IMR-90 (cell line): ENCODE results near the gene BCAT1. TPM values are rescaled to one million over a fixed set of nuclear protein-coding genes. Genes with fewer than 3 reads are reported as not detected.

Experiments used
- ATAC-seq: fragments of 200-7000 bp; cut with Tn5 transposase; 2 replicates; pipeline ENCODE4 v1.9.1; 2020; ENCODE audit warnings: low read depth, mild to moderate bottlenecking, moderate library complexity
- BruUV-seq: library from RNA; stranded (reverse); fragments of 400-500 nt; replicated peaks from 2 replicates; lab custom pipeline; 2021; lab: Mats Ljungman, UMichigan
- CTCF ChIA-PET: fragments of 300-600 bp; formaldehyde crosslinking; extraction: SDS; loops from one replicate; lab custom pipeline; 2021; ENCODE audit warnings: antibody characterized with exemption; lab: Yijun Ruan, JAX
- POLR2A ChIA-PET: fragments of 300-600 bp; sonication (Branson Sonifier 250); formaldehyde crosslinking; loops from one replicate; lab custom pipeline; 2022; ENCODE audit warnings: antibody characterized with exemption; ENCODE audit not compliant: unreplicated experiment; lab: Charles Lee
- DNase-seq: peaks from one replicate; pipeline ENCODE4 v3.0.0; 2013
- H2AFZ ChIP-seq: replicated peaks from 2 replicates; pipeline ENCODE3; 2013; ENCODE audit warnings: low read length, mild to moderate bottlenecking; ENCODE audit not compliant: poor library complexity
- H2AK5ac ChIP-seq: 2 replicates; pipeline ENCODE4 v1.6.1; 2013; ENCODE audit warnings: low read depth, low read length, inconsistent platforms
- H2AK9ac ChIP-seq: replicated peaks from 2 replicates; pipeline ENCODE3; 2013; ENCODE audit warnings: mild to moderate bottlenecking, low read depth, low read length, moderate library complexity; ENCODE audit not compliant: poor library complexity
- H2BK120ac ChIP-seq: 2 replicates; pipeline ENCODE4 v1.6.1; 2013; ENCODE audit warnings: low read depth, low read length, inconsistent platforms
- H2BK15ac ChIP-seq: 3 replicates; pipeline ENCODE4 v1.6.1; 2013; ENCODE audit warnings: low read depth, low read length, inconsistent platforms
- H2BK20ac ChIP-seq: 2 replicates; pipeline ENCODE4 v1.6.1; 2013; ENCODE audit warnings: low read depth, mild to moderate bottlenecking, inconsistent platforms, low read length, moderate library complexity
- H2BK5ac ChIP-seq: 2 replicates; pipeline ENCODE4 v1.6.1; 2013; ENCODE audit warnings: mild to moderate bottlenecking, low read depth, low read length, inconsistent platforms; ENCODE audit not compliant: poor library complexity, severe bottlenecking
- H3K14ac ChIP-seq: replicated peaks from 2 replicates; pipeline ENCODE4 v1.6.1; 2013; ENCODE audit warnings: low read depth, low read length, inconsistent platforms
- H3K18ac ChIP-seq: 2 replicates; pipeline ENCODE4 v1.6.1; 2013; ENCODE audit warnings: low read depth, low read length, control low read depth
- H3K23ac ChIP-seq: 2 replicates; pipeline ENCODE4 v1.6.1; 2013; ENCODE audit warnings: low read depth, low read length, inconsistent platforms
- H3K27ac ChIP-seq: 2 replicates; pipeline ENCODE4 v1.5.1; 2013; ENCODE audit warnings: mild to moderate bottlenecking, control low read depth, low read length; ENCODE audit not compliant: insufficient read depth
- H3K27me3 ChIP-seq: 2 replicates; pipeline ENCODE4 v1.6.1; 2013; ENCODE audit warnings: low read length; ENCODE audit not compliant: control insufficient read depth, insufficient read depth
- H3K36me3 ChIP-seq: 2 replicates; pipeline ENCODE4 v1.6.1; 2013; ENCODE audit warnings: low read length, mixed read lengths; ENCODE audit not compliant: control insufficient read depth, insufficient read depth
- H3K4ac ChIP-seq: 2 replicates; pipeline ENCODE4 v1.6.1; 2013; ENCODE audit warnings: low read depth, low read length, inconsistent platforms
- H3K4me1 ChIP-seq: 2 replicates; pipeline ENCODE4 v1.6.1; 2013; ENCODE audit warnings: low read length, mixed read lengths; ENCODE audit not compliant: control insufficient read depth, insufficient read depth
- H3K4me2 ChIP-seq: 2 replicates; pipeline ENCODE4 v1.6.1; 2013; ENCODE audit warnings: low read depth, mild to moderate bottlenecking, control low read depth, low read length, moderate library complexity
- H3K4me3 ChIP-seq: 2 replicates; pipeline ENCODE4 v1.5.1; 2013; ENCODE audit warnings: low read depth, mild to moderate bottlenecking, control low read depth, low read length, moderate library complexity; ENCODE audit not compliant: insufficient read depth
- H3K56ac ChIP-seq: 2 replicates; pipeline ENCODE4 v1.6.1; 2013; ENCODE audit warnings: low read length, inconsistent platforms; ENCODE audit not compliant: insufficient read depth; ENCODE audit errors: extremely low read depth
- H3K79me1 ChIP-seq, 2 experiments: 2 replicates each; pipeline ENCODE4 v1.6.1; 2013; ENCODE audit warnings: low read length in 2 of 2, inconsistent platforms in 1 of 2, low read depth in 1 of 2
- H3K9ac ChIP-seq: 2 replicates; pipeline ENCODE4 v1.6.1; 2013; ENCODE audit warnings: low read depth, low read length, control low read depth
- H3K9me1 ChIP-seq: 2 replicates; pipeline ENCODE4 v1.6.1; 2013; ENCODE audit warnings: low read length, inconsistent platforms; ENCODE audit not compliant: insufficient read depth
- H3K9me3 ChIP-seq: 2 replicates; pipeline ENCODE4 v1.6.1; 2013; ENCODE audit warnings: low read length; ENCODE audit not compliant: control insufficient read depth, insufficient read depth
- H4K20me1 ChIP-seq: 2 replicates; pipeline ENCODE4 v1.6.1; 2013; ENCODE audit warnings: low read length, inconsistent platforms; ENCODE audit not compliant: insufficient read depth
- H4K5ac ChIP-seq: 2 replicates; pipeline ENCODE4 v1.6.1; 2013; ENCODE audit warnings: mild to moderate bottlenecking, low read depth, low read length, control low read depth
- H4K8ac ChIP-seq, 2 experiments: 2 replicates each; pipeline ENCODE4 v1.6.1; 2013; ENCODE audit warnings: low read depth in 2 of 2, low read length in 2 of 2, control low read depth in 1 of 2, inconsistent platforms in 1 of 2
- H4K91ac ChIP-seq: 2 replicates; pipeline ENCODE4 v1.6.1; 2013; ENCODE audit warnings: low read depth, low read length, inconsistent platforms; ENCODE audit not compliant: insufficient read depth
- CEBPB ChIP-seq: IDR thresholded peaks from 2 replicates; pipeline ENCODE4 v1.6.1; 2012; ENCODE audit warnings: low read depth, low read length, improper control_type of control experiment
- CHD1 ChIP-seq: IDR thresholded peaks from 2 replicates; pipeline ENCODE4 v1.6.1; 2012; ENCODE audit warnings: low read depth, low read length, improper control_type of control experiment
- MAFK ChIP-seq: IDR thresholded peaks from 2 replicates; pipeline ENCODE4 v1.6.1; 2012; ENCODE audit warnings: low read depth, low read length, improper control_type of control experiment
- MAZ ChIP-seq: IDR thresholded peaks from 2 replicates; pipeline ENCODE4 v1.6.1; 2012; ENCODE audit warnings: low read depth, mild to moderate bottlenecking, low read length, improper control_type of control experiment, moderate library complexity, borderline replicate concordance
- MXI1 ChIP-seq: IDR thresholded peaks from 2 replicates; pipeline ENCODE4 v1.6.1; 2012; ENCODE audit warnings: low read depth, mild to moderate bottlenecking, low read length, moderate library complexity, borderline replicate concordance
- POLR2A ChIP-seq: IDR thresholded peaks from 2 replicates; pipeline ENCODE4 v1.6.1; 2012; ENCODE audit warnings: mild to moderate bottlenecking, low read depth, low read length
- RAD21 ChIP-seq: IDR thresholded peaks from 2 replicates; pipeline ENCODE4 v1.6.1; 2012; ENCODE audit warnings: low read length, improper control_type of control experiment
- RCOR1 ChIP-seq: IDR thresholded peaks from 2 replicates; pipeline ENCODE4 v1.6.1; 2012; ENCODE audit warnings: mild to moderate bottlenecking, low read length, improper control_type of control experiment; ENCODE audit not compliant: insufficient replicate concordance
- SMC3 ChIP-seq: fragments of 150-350 bp; IDR thresholded peaks from 2 replicates; pipeline ENCODE4 v1.6.1; 2016; ENCODE audit warnings: low read depth, mild to moderate bottlenecking, antibody characterized with exemption, low read length, moderate library complexity
- WGBS, 2 experiments: methylation state at CpG; one replicate each; pipeline versions ENCODE4 v1.1.5 to v1.1.7; 2013; ENCODE audit warnings: missing lambda C conversion rate in 2 of 2; ENCODE audit not compliant: insufficient read length in 1 of 2; ENCODE audit errors: extremely low coverage in 2 of 2; 5-methylcytosine and 5-hydroxymethylcytosine counted together
- dilution Hi-C: fragments of 300-500 bp; cut with HindIII; formaldehyde crosslinking; loops from one replicate; pipeline ENCODE4 v1.14.3; 2018; ENCODE audit warnings: low sequenced_read_pairs; ENCODE audit not compliant: unreplicated experiment
- in situ Hi-C: fragments of 300-500 bp; cut with MboI; formaldehyde crosslinking; loops from 3 replicates; pipeline ENCODE4 v1.14.3; 2019; ENCODE audit warnings: low sequenced_read_pairs, inconsistent platforms, mixed read lengths
- intact Hi-C: fragments of 100-400 bp; cut with micrococcal nuclease; formaldehyde crosslinking; loops from 2 replicates; pipeline ENCODE4 v1.10.0; 2022
- polyA plus RNA-seq, 3 experiments: library from polyadenylated mRNA; depleted of rRNA; stranded (reverse); fragments of >200 nt; gene quantifications; 2 replicates each; pipeline ENCODE4 v1.2.3, GENCODE V29; 2012; ENCODE audit warnings: low replicate concordance in 1 of 3
- total RNA-seq: library from RNA; depleted of rRNA; stranded (reverse); fragments of >200 nt; gene quantifications from 2 replicates; pipeline ENCODE4 v1.2.3, GENCODE V29; 2012
- TF ChIP-seq, protein P1 (sequence below): conservative IDR thresholded peaks from 2 replicates; pipeline ENCODE4 v1.5.1; 2012; ENCODE audit warnings: mild to moderate bottlenecking, low read depth, low read length, improper control_type of control experiment
- TF ChIP-seq, protein P2 (sequence below): fragments of 150-350 bp; IDR thresholded peaks from 2 replicates; pipeline ENCODE4 v1.6.1; 2016; ENCODE audit warnings: low read depth, mild to moderate bottlenecking, low read length, moderate library complexity, borderline replicate concordance
- TF ChIP-seq, protein P3 (sequence below): fragments of 150-350 bp; IDR thresholded peaks from 2 replicates; pipeline ENCODE4 v1.6.1; 2017; ENCODE audit warnings: mild to moderate bottlenecking, antibody characterized with exemption, low read length, low read depth

The BCAT1 gene
- total and polyA plus RNA-seq, 2 of the 4 experiments (the other 2 are of a cell fraction): 30.4 to 683 TPM

DNA sequence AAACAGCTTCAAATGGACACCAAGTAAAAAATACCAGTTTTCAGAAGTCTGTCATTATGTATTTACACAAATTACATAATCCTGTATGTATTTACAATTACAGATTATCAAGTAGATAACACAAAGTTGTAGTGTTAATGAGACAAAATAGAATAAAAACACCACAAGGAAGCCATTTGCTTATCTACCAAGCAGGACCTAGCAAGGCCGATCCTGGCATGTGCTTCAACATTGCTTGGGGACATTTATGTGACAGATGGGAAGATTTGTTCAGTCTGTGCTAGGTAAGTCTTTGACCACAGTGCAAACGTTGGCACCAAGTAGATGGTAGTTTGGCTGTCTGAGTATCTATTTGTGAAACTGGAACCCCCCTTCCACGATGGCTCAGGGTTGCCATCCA lies 35.8 kb downstream of the BCAT1 start:
- peak overlapping the region; percentile 88 for H2BK5ac ChIP-seq
- H3K4me2 ChIP-seq: no peak overlapping the region
- peaks cover 4% of the 10 kb centered on the region for H3K36me3 ChIP-seq
- ATAC-seq (no peak), DNase-seq (no peak)
- in situ Hi-C loops (no loop called here), intact Hi-C loops (loop anchor here (5.0 kb wide), 1 partner anchor 34 kb away; the partner anchor contains the start of gene BCAT1), dilution Hi-C loops (no loop called here)
- no TSS peak for BruUV-seq
- H3K4ac ChIP-seq: peak overlapping the region; percentile 80
- 0 out of 2 replicates have a peak overlapping the region, but pooled peaks have one; percentile 79 for H3K23ac ChIP-seq
- POLR2A ChIA-PET: no interaction called here
- H4K5ac ChIP-seq: peak overlapping the region; percentile 87; the same call in 1 of the 2 replicates
- H2AK5ac ChIP-seq: peak overlapping the region; percentile 90
- no peak overlapping the region for H3K4me3 ChIP-seq
- H3K18ac ChIP-seq: peak overlapping the region; percentile 92; the same call in 1 of the 2 replicates
- peak overlapping the region; percentile 81 for H2BK20ac ChIP-seq
- peak overlapping the region; percentile 43; the same call in 1 of the 2 replicates for H3K27ac ChIP-seq
- H3K56ac ChIP-seq: no peak overlapping the region
- no peak overlapping the region for H3K9ac ChIP-seq
- peak overlapping the region; percentile 82 for H4K91ac ChIP-seq
- CTCF ChIA-PET: no interaction called here
- peak overlapping the region; percentile 97; the same call in 2 of the 3 replicates for H2BK15ac ChIP-seq
- peak overlapping the region; percentile 24 for H3K14ac ChIP-seq
- H4K8ac ChIP-seq: peak overlapping the region; percentile 54 to 71
- WGBS, 2 experiments: 50% methylated on average over 1 of the region's 3 CpGs; no CpG with 5 or more reads in 1 of the 2 experiments
- H2AFZ ChIP-seq: peak overlapping the region; percentile 47
- 0 out of 2 replicates have a peak, but pooled peaks cover 2% of the 10 kb centered on the region for H3K9me3 ChIP-seq
- H4K20me1 ChIP-seq: peaks cover 21% of the 10 kb centered on the region; the same call in 1 of the 2 replicates
- H3K4me1 ChIP-seq: peaks cover 11% of the 10 kb centered on the region
- peaks cover 24 to 69% of the 10 kb centered on the region in 2 experiments for H3K79me1 ChIP-seq
- H2AK9ac ChIP-seq: no peak overlapping the region
- no peaks in the 10 kb centered on the region for H3K27me3 ChIP-seq
- TF ChIP-seq RAD21 (no peak), MAZ (no peak), RCOR1 (no peak), CEBPB (no peak), SMC3 (no peak), MAFK (no peak), MXI1 (no peak), CHD1 (no peak), POLR2A (no peak)
- TF ChIP-seq, protein P1, sequence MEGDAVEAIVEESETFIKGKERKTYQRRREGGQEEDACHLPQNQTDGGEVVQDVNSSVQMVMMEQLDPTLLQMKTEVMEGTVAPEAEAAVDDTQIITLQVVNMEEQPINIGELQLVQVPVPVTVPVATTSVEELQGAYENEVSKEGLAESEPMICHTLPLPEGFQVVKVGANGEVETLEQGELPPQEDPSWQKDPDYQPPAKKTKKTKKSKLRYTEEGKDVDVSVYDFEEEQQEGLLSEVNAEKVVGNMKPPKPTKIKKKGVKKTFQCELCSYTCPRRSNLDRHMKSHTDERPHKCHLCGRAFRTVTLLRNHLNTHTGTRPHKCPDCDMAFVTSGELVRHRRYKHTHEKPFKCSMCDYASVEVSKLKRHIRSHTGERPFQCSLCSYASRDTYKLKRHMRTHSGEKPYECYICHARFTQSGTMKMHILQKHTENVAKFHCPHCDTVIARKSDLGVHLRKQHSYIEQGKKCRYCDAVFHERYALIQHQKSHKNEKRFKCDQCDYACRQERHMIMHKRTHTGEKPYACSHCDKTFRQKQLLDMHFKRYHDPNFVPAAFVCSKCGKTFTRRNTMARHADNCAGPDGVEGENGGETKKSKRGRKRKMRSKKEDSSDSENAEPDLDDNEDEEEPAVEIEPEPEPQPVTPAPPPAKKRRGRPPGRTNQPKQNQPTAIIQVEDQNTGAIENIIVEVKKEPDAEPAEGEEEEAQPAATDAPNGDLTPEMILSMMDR: no peak
- TF ChIP-seq, protein P2, sequence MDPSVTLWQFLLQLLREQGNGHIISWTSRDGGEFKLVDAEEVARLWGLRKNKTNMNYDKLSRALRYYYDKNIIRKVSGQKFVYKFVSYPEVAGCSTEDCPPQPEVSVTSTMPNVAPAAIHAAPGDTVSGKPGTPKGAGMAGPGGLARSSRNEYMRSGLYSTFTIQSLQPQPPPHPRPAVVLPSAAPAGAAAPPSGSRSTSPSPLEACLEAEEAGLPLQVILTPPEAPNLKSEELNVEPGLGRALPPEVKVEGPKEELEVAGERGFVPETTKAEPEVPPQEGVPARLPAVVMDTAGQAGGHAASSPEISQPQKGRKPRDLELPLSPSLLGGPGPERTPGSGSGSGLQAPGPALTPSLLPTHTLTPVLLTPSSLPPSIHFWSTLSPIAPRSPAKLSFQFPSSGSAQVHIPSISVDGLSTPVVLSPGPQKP: no peak
- TF ChIP-seq, protein P3, sequence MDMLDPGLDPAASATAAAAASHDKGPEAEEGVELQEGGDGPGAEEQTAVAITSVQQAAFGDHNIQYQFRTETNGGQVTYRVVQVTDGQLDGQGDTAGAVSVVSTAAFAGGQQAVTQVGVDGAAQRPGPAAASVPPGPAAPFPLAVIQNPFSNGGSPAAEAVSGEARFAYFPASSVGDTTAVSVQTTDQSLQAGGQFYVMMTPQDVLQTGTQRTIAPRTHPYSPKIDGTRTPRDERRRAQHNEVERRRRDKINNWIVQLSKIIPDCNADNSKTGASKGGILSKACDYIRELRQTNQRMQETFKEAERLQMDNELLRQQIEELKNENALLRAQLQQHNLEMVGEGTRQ: no peak
- peaks cover 12% of the 10 kb centered on the region for H3K9me1 ChIP-seq
- peak overlapping the region; percentile 60 for H2BK120ac ChIP-seq
